Ascending aorta (tissue), 2 donors: ENCODE data around the gene RAD51B. TPM values are rescaled to one million over a fixed set of nuclear protein-coding genes. Genes with fewer than 3 reads are reported as not detected.

ENCODE experiments used
- DNase-seq, 2 donors: peaks; one replicate each; pipeline ENCODE4 v3.0.0-alpha.2; 2019; ENCODE audit warnings: low spot score in 2 of 2
- H3K27ac ChIP-seq, 2 donors: fragments of 200-600 bp; sonication (generic); one replicate each; pipeline ENCODE4 v1.5.1; 2016 to 2017; ENCODE audit warnings: mild to moderate bottlenecking in 1 of 2
- H3K27me3 ChIP-seq: fragments of 200-600 bp; sonication (generic); one replicate; pipeline ENCODE4 v1.5.1; 2017
- H3K36me3 ChIP-seq, 2 donors: fragments of 200-600 bp; sonication (generic); one replicate each; pipeline ENCODE4 v1.5.1; 2016
- H3K4me1 ChIP-seq, 2 donors: fragments of 200-600 bp; sonication (generic); one replicate each; pipeline ENCODE4 v1.5.1; 2016 to 2017; ENCODE audit warnings: mild to moderate bottlenecking in 1 of 2
- H3K4me3 ChIP-seq, 2 donors: fragments of 200-600 bp; sonication (generic); one replicate each; pipeline ENCODE4 v1.5.1; 2016 to 2017; ENCODE audit warnings: mild to moderate bottlenecking in 1 of 2
- H3K9me3 ChIP-seq, 2 donors: fragments of 200-600 bp; sonication (generic); one replicate each; pipeline ENCODE4 v1.5.1; 2016
- CTCF ChIP-seq, 3 experiments: fragments of 200-600 bp in 2 of 3; fragments of 450-650 bp in 1 of 3; sonication (generic) in 2 of 3; IDR thresholded peaks; one replicate each; pipeline ENCODE4 v1.5.1; 2016 to 2019; ENCODE audit warnings: antibody characterized with exemption in 3 of 3, mild to moderate bottlenecking in 1 of 3, moderate library complexity in 1 of 3
- intact Hi-C: fragments of 100-400 bp; cut with DNase I; formaldehyde crosslinking; loops from one replicate; pipeline ENCODE4 v1.15.1; 2023
- total RNA-seq: library from RNA; depleted of rRNA; stranded (reverse); fragments of >200 nt; gene quantifications from one replicate; pipeline ENCODE4 v1.1.0, GENCODE V29; 2016

RAD51B gene
- total RNA-seq, 1 donor from 2014 or later = not detected

DNA sequence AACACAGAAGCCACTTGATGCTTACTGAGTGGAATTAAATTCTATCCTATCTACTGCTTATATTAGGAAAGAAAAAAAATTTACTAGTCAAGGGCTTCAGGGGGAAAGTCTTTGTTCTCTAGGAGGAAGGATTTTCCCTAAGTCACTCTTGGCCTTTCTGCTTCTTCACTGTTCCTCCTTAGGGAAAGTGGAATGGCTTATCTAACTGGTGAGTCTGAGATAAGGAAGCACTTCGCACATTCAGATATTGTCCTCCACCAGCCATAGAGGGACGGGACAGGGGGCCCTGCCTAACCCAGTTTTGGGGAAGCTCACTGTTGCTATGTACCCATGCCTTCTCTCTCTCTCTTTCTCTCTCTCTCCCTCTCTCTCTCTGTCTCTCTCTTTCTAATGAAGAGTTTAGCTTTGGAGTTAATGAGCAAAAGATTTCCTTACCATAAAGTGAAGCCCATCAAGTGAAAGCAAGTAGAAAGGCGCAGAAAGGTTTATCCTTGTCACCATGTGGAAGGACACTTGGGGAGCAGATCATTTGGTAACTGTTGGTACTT, 522.7 kb downstream of the RAD51B start:
- H3K4me1 ChIP-seq = peaks cover 0 to 2% of the 10 kb centered on the region in 2 donors
- no peak overlapping the region for H3K27ac ChIP-seq
- intact Hi-C loops = no loop called here
- no peak overlapping the region for H3K4me3 ChIP-seq
- no peak for TF ChIP-seq CTCF (IDR thresholded peaks at IDR 0.05)
- H3K36me3 ChIP-seq = no peaks in the 10 kb centered on the region
- DNase-seq = no peak
- H3K9me3 ChIP-seq = no peaks in the 10 kb centered on the region
- no peaks in the 10 kb centered on the region for H3K27me3 ChIP-seq

GRCh38 chr14:68343534-68344118, 524.0 kb downstream of the RAD51B start:
- intact Hi-C loops = no loop called here
- no peak for DNase-seq
- no peak for TF ChIP-seq CTCF (IDR thresholded peaks at IDR 0.05)
- H3K4me1 ChIP-seq = no peaks in the 10 kb centered on the region
- H3K4me3 ChIP-seq = no peak overlapping the region
- no peaks in the 10 kb centered on the region for H3K36me3 ChIP-seq
- H3K9me3 ChIP-seq = no peaks in the 10 kb centered on the region
- H3K27me3 ChIP-seq = no peaks in the 10 kb centered on the region
- no peak overlapping the region for H3K27ac ChIP-seq

DNA sequence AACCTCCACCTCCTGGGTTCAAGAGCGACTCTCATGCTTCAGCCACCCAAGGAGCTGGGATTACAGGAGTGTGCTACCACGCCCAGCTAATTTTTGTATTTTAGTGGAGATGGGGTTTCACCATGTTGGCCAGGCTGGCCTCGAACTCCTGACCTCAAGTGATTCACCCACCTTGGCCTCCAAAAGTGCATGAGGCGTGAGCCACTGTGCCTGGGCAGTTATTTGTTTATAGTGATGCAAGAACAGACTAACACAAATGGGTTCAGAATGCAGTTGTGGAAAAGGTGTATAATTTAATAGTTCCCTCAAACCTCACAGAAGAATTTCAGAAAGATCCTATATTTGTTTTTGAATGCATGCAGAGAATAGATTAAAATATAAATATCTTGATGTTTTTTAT, 526.2 kb downstream of the RAD51B start:
- TF ChIP-seq CTCF (IDR thresholded peaks at IDR 0.05) = no peak
- no peak for DNase-seq
- no peak overlapping the region for H3K27ac ChIP-seq
- intact Hi-C loops = no loop called here
- H3K4me1 ChIP-seq = no peaks in the 10 kb centered on the region
- H3K4me3 ChIP-seq = no peak overlapping the region
- no peaks in the 10 kb centered on the region for H3K27me3 ChIP-seq
- H3K9me3 ChIP-seq = no peaks in the 10 kb centered on the region
- H3K36me3 ChIP-seq = no peaks in the 10 kb centered on the region

- no peak overlapping the region for H3K4me3 ChIP-seq
- H3K4me1 ChIP-seq = no peaks in the 10 kb centered on the region
- intact Hi-C loops = no loop called here
Measured at GRCh38 chr14:68346556-68347343, 527.2 kb downstream of the RAD51B start.

More at GRCh38 chr14:68346556-68347343, 527.2 kb downstream of the RAD51B start:
- no peaks in the 10 kb centered on the region for H3K36me3 ChIP-seq
- TF ChIP-seq CTCF (IDR thresholded peaks at IDR 0.05) = no peak
- DNase-seq = no peak
- no peak overlapping the region for H3K27ac ChIP-seq
- no peaks in the 10 kb centered on the region for H3K9me3 ChIP-seq
- H3K27me3 ChIP-seq = no peaks in the 10 kb centered on the region
